ENCODE results near the gene CACUL1.
"Not testable (repeated sequence)": the region's sequence is repeated elsewhere in the genome, so short reads cannot be mapped to it uniquely, and the experiment has no call there.

The CACUL1 gene

GRCh38 chr10:118692872-118693271 lies 61.9 kb downstream of the CACUL1 start:
- DNase-seq: no peak

- DNase-seq: no peak
These were observed 65.5 kb downstream of the CACUL1 start for GRCh38 chr10:118689070-118689858.

GRCh38 chr10:118687472-118687871 lies 67.3 kb downstream of the CACUL1 start:
- DNase-seq: no peak

- DNase-seq: peak in 1 of 58 donors; percentile 22
These were observed 72.2 kb downstream of the CACUL1 start for GRCh38 chr10:118682533-118682932.

GRCh38 chr10:118680197-118680596 lies 74.6 kb downstream of the CACUL1 start:
- no peak for DNase-seq

- DNase-seq: peak in 2 of 58 donors; percentile 4 to 5
These were observed 80.4 kb downstream of the CACUL1 start for GRCh38 chr10:118674226-118674919.

- DNase-seq: peak in 38 of 58 donors; percentile 9 to 87 (median 48)
These were observed 81.7 kb downstream of the CACUL1 start for GRCh38 chr10:118672766-118673715.

- no peak for DNase-seq
These were observed 82.6 kb downstream of the CACUL1 start for GRCh38 chr10:118672153-118672552.

- DNase-seq: not testable (repeated sequence)
These were observed 83.5 kb downstream of the CACUL1 start for GRCh38 chr10:118671221-118671620.

GRCh38 chr10:118670472-118671124 lies 84.2 kb downstream of the CACUL1 start:
- peak in 19 of 58 donors; percentile 8 to 54 (median 15) for DNase-seq

- no peak for DNase-seq
These were observed 84.9 kb downstream of the CACUL1 start for GRCh38 chr10:118669835-118670234.

- peak in 47 of 58 donors; percentile 14 to 88 (median 58) for DNase-seq
These were observed 85.6 kb downstream of the CACUL1 start for GRCh38 chr10:118669020-118669791.

GRCh38 chr10:118668228-118668952 lies 86.4 kb downstream of the CACUL1 start:
- peak in 23 of 58 donors; percentile 7 to 81 (median 28) for DNase-seq

GRCh38 chr10:118667732-118668131 lies 87.0 kb downstream of the CACUL1 start:
- no peak for DNase-seq

- no peak for DNase-seq
These were observed 88.4 kb downstream of the CACUL1 start for GRCh38 chr10:118666350-118666749.

- no peak for DNase-seq
These were observed 90.4 kb downstream of the CACUL1 start for GRCh38 chr10:118664321-118664720.

GRCh38 chr10:118663176-118663575 lies 91.6 kb downstream of the CACUL1 start:
- no peak for DNase-seq

GRCh38 chr10:118662228-118663035 lies 92.3 kb downstream of the CACUL1 start:
- no peak for DNase-seq
